GM20000 (cell line): ENCODE measurements around the gene CDT1.

Experiments used
- DNase-seq: peaks from one replicate; pipeline ENCODE4 v3.0.0; 2012; ENCODE audit warnings: low spot score
- CTCF ChIP-seq: IDR thresholded peaks from 2 replicates; pipeline ENCODE4 v1.5.1; 2012; ENCODE audit warnings: mild to moderate bottlenecking, control low read depth; ENCODE audit errors: extremely low read depth, missing control alignments

Gene CDT1

DNA sequence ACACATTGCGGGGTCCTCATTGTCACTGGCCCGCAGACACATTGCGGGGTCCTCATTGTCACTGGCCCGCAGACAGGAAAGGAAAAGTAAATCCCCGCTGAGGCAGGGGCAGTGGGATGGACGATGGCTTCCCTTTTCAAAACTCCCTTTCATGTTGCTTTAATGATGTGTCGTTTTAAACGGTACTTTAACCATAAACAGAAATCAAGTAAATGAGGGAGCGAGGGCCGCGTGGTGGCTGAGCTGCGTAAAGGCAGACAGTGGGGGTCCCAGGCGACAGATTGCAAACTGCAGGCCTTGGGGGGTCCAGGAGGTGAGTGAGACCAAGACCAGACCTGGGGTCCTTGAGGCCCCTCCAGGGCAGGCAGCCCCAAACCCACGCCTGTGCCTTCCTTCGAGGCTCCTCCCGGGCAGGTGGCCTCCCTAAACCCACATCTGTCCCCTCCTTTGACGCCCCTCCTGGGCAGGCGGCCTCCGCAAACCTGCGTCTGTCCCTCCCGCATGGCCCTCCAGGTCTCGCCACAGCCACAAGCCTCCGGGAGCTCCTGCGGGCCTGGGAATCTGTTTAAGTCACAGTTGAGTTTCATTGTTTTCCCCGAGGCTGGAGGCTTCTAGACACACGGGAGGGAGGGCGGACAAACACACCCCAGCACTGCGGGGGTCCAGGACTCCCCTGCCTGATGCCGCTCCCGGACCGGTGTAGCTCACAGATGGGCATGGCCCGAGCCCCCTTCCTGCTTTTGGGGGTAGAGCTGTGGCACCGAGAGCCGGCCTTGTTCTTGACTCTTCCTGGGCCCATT is 25.9 kb upstream of the CDT1 start:
- no peak for TF ChIP-seq CTCF
- no peak for DNase-seq

GRCh38 chr16:88778271-88778525 is 25.4 kb upstream of the CDT1 start:
- no peak for TF ChIP-seq CTCF
- DNase-seq = no peak

DNA sequence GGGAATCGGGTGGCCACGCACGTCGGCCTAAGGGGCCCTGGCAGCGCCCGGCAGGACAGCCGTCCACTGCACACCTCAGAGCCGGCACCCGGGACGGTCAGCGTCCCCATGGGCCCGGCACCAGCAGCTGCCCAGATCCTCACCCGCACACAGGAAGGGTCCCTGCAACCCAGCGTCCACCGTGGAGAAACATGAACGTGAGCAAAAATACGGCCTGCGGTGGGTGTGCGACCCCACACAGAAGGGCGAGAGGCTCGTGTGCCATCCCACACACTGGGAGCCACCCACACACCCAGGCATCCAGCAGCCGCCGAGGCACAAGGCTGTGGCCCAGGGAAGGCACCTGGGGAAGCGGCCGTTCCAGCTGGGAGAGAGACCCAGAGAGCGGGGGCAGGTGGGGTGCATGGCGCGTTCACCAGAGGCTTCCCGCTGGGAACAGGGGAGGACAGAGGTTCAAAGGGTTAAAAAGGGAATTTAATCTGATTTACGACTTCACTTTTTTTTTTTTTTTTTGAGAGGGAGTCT is 25.0 kb upstream of the CDT1 start:
- DNase-seq = no peak
- TF ChIP-seq CTCF = no peak

DNA sequence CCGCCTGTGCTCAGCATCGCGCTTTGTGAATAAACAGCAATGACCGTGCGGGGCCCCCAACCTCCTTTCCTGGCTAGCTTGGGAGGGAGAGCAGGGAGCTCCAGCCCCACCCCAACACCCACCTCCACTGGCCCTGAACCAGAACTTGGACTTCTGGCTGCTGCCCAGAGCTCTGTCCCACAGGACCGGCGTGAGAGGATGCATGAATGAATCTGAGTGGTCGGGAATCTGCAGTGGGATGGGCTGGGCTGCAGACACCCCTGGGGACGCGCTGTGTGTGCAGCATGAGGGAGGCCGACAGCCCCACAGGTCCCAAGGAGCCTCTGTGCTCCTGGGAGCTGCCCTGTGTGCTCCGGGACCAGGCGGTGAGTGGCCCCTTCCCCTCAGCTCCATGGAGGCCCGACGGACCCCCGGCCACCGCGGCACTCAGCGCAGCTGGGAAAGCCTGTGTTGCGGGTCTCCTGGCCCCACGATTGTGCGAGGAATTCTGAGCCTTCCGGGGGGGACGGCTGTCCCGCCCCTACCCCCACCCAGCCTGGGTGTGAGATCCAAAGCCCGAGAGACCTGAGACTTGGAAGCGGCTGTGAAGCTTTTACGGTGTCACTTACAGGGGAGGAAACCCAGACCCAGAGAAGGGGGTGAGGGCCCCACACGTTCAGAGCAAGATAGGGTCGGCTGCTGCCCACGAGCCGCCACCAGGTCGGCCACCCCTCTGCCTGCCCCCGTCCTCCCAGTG is 24.0 kb upstream of the CDT1 start:
- DNase-seq = no peak
- TF ChIP-seq CTCF = no peak

DNA sequence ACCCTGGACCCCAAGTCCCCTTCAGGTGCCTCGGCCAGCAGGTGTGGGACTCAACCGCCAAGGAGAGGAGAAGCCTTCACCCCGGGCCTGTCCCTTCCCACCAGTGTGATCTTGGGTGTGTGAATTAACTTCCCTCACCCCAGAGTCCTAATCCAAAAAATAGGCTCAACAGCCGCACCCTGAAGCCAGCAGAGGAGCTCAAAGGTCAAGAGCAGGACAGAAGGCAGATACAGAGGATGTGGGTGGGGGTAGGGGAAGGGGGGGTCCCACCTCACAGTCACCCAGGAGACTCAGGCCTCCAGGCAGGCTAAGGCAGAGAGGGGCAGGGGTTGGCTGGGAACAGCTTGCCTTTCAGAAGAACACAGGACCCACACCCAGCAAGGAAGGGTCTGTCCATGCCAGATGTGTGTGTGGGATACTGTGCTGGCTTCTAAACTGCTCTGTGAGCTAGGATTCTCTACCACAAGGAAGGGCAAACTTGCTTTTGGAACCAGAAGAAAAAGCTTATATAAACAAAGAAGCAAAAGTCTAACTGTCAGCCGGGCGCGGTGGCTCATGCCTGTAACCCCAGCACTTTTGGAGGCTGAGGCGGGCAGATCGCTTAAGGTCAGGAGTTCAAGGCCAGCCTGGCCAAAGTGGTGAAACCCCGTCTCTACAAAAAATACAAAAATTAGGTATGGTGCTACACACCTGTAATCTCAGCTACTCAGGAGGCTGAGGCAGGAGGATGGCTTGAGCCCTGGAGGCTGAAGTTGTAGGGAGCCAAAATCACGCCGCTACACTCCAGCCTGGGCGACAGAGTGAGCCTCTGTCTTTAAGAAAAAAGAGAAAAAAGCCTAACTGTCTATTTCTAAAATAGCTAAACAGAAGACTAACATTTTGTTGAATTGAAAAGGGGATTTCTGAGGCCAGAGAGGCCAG is 23.2 kb upstream of the CDT1 start:
- TF ChIP-seq CTCF = no peak
- DNase-seq = no peak

DNA sequence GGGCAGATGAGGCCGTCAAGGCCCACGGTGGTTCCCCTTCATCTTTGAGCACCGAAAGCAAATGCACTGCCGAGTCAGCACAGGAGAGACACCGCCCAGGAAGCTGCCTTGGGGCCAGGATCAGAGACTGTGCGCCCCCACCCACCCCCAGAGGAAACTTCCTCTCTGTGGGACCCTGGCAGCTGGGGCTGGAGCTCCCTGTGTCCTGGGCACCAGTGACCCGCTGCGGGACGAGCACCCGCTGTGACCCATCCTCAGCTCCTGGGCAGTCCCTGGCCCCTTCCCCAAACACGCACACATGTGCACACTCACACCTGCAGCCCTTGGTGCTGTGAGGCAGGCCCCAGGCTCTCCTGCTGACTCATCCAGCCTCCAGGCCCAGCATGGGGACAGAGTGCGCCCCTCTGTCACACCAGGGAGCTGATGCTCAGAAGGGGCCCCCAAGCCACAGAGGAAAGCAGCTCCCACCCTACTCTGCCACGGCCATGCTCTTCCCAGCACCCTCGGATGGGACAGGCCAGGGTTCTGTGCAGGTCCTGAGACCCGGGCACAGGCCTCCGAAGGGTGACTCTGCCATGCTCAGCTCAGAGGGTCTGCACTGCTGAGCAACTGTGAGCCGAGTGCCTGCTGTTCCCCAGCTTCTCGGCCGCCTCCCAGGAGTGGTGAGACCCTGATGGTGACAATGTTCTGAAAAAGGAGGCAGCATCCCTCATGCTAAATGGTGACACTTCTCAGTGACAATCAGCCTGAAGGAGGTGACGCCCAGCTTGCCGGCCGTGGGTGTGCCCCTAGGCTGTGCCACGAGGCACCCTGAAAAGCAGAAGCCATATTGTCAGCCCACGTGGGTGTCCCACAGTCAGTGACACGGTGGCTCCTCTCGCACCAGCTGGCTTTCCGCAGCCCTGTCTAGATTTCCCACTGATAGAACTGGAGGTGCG is 22.2 kb upstream of the CDT1 start:
- no peak for TF ChIP-seq CTCF
- peak; percentile 83 for DNase-seq
